Measurements from ENCODE around the gene CAB39. TPM values are rescaled to one million over a fixed set of nuclear protein-coding genes. Genes with fewer than 3 reads are reported as not detected.

Gene CAB39
- total RNA-seq, 1 donor, result 86.4 TPM

DNA sequence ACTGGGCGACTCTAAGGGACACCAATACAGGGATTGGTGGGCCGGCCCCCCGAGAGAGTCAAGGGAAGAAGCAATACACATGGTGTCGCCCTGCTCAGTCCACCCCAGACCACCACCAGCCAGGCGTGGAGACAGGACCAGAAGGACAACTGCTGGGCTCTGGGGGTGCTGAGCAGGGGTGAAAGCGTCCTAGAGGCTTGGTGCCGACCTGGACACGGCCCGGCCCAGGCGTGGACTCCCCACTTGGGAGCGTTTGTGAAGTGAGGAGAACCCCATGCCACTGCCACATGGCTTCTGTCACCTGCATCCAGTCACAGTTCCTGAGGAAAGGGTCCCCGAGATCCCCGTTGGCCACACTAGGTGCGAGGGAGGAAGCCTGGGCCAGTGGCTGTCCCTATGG, 116.7 kb downstream of the CAB39 start:
- no peak for DNase-seq (ENCODE audit: low read depth)

GRCh38 chr2:230829959-230830358, 117.3 kb downstream of the CAB39 start:
- no peak overlapping the region for H3K4me3 ChIP-seq (ENCODE audit: low read depth, low read length)
- no peak for DNase-seq (ENCODE audit: low read depth)
- TF ChIP-seq, protein P1, sequence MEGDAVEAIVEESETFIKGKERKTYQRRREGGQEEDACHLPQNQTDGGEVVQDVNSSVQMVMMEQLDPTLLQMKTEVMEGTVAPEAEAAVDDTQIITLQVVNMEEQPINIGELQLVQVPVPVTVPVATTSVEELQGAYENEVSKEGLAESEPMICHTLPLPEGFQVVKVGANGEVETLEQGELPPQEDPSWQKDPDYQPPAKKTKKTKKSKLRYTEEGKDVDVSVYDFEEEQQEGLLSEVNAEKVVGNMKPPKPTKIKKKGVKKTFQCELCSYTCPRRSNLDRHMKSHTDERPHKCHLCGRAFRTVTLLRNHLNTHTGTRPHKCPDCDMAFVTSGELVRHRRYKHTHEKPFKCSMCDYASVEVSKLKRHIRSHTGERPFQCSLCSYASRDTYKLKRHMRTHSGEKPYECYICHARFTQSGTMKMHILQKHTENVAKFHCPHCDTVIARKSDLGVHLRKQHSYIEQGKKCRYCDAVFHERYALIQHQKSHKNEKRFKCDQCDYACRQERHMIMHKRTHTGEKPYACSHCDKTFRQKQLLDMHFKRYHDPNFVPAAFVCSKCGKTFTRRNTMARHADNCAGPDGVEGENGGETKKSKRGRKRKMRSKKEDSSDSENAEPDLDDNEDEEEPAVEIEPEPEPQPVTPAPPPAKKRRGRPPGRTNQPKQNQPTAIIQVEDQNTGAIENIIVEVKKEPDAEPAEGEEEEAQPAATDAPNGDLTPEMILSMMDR (IDR thresholded peaks at IDR 0.05; ENCODE audit: insufficient read depth, low read depth, low read length), result no peak

More for the DNA sequence above, 116.7 kb downstream of the CAB39 start:
- H3K4me3 ChIP-seq (ENCODE audit: low read depth, low read length), result no peak overlapping the region
- TF ChIP-seq, protein P1 (IDR thresholded peaks at IDR 0.05; ENCODE audit: insufficient read depth, low read depth, low read length), result no peak

GRCh38 chr2:230830428-230830827, 117.8 kb downstream of the CAB39 start:
- TF ChIP-seq, protein P1 (IDR thresholded peaks at IDR 0.05; ENCODE audit: insufficient read depth, low read depth, low read length), result no peak
- no peak for DNase-seq (ENCODE audit: low read depth)
- no peak overlapping the region for H3K4me3 ChIP-seq (ENCODE audit: low read depth, low read length)

GRCh38 chr2:230840301-230840700, 127.7 kb downstream of the CAB39 start:
- TF ChIP-seq, protein P1 (IDR thresholded peaks at IDR 0.05; ENCODE audit: insufficient read depth, low read depth, low read length), result no peak
- no peak for DNase-seq (ENCODE audit: low read depth)
- H3K4me3 ChIP-seq (ENCODE audit: low read depth, low read length), result no peak overlapping the region

DNA sequence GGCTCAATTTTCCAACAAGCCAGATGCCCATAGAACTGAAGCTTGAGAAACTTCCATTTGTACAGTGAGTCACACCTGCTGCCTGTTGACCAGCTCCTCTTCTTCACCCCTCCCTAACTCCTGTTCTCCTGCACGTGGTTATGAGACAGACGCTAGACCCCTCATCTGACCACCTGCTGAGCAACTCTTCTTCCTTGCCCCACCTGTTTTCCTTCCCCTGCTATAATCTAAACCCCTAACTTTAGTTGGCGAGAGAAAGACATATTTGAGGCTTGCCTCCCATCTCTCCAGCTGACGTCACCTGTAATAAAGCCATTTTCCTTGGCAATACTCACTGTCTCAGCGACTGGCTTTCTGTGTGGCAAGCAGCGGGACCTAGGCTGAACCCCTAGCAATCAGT, 129.8 kb downstream of the CAB39 start:
- no peak for DNase-seq (ENCODE audit: low read depth)
- TF ChIP-seq, protein P1 (IDR thresholded peaks at IDR 0.05; ENCODE audit: insufficient read depth, low read depth, low read length), result no peak
- H3K4me3 ChIP-seq (ENCODE audit: low read depth, low read length), result no peak overlapping the region

DNA sequence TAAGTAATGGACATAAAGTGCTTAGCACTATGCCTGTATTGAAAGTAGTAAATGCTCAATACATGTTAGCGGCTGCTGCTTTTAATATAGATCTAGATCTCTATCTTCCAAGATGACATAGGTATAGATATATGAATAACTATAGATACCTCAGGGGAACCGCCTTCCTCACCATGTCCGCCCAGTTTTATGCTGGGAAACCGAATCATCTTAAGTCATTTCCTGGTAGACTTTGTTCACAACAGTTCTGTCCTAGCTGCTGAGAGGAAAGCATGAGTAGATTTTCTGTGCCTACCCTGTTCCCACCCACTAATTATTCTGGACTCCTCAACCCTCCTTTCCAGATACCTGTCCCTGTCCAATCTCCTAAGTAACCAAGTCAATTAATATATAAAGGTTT, 130.5 kb downstream of the CAB39 start:
- H3K4me3 ChIP-seq (ENCODE audit: low read depth, low read length), result no peak overlapping the region
- TF ChIP-seq, protein P1 (IDR thresholded peaks at IDR 0.05; ENCODE audit: insufficient read depth, low read depth, low read length), result no peak

DNA sequence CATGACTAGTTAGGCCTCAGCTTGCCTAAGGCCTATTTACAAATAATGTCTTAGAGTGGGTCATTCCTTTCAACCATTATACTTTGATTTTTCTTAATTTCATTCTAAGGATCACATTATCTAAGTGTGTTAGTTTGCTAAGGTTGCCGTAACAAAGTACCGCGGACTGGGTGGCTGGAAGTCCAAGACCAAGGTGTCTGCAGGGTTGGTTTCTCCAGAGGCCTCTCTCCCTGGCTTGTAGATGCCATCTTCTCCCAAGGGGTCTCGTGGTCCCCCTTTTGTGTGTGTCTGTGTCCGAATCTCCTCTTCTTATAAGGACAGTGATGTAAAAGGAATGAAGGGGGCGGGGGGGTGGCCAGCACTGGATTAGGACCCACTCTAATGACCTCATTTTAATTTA, 133.7 kb downstream of the CAB39 start:
- no peak overlapping the region for H3K4me3 ChIP-seq (ENCODE audit: low read depth, low read length)
- DNase-seq (ENCODE audit: low read depth), result no peak
- TF ChIP-seq, protein P1 (IDR thresholded peaks at IDR 0.05; ENCODE audit: insufficient read depth, low read depth, low read length), result no peak

More for the DNA sequence above, 130.5 kb downstream of the CAB39 start:
- no peak for DNase-seq (ENCODE audit: low read depth)

Data from fibroblast of villous mesenchyme (primary cell).